Fibroblast of the conjunctiva (primary cell): Measurements from ENCODE around the gene CHKB.

Experiments
- DNase-seq: peaks from one replicate; pipeline ENCODE4 v3.0.0-alpha.2; 2010; ENCODE audit warnings: low read depth

The CHKB gene

GRCh38 chr22:50572965-50573364, 9.7 kb downstream of the CHKB start:
- DNase-seq, result no peak

- DNase-seq, result no peak
Measured at GRCh38 chr22:50571264-50572175, 11.1 kb downstream of the CHKB start.

- no peak for DNase-seq
Measured at GRCh38 chr22:50570861-50571260, 11.8 kb downstream of the CHKB start.

GRCh38 chr22:50569896-50570535, 12.6 kb downstream of the CHKB start:
- no peak for DNase-seq

- no peak for DNase-seq
Measured at GRCh38 chr22:50569041-50569459, 13.6 kb downstream of the CHKB start.

GRCh38 chr22:50568626-50569025, 14.0 kb downstream of the CHKB start:
- no peak for DNase-seq

- DNase-seq, result no peak
Measured at GRCh38 chr22:50567721-50568252, 14.9 kb downstream of the CHKB start.

GRCh38 chr22:50564289-50564688, 18.4 kb downstream of the CHKB start:
- DNase-seq, result no peak

GRCh38 chr22:50563413-50564160, 19.1 kb downstream of the CHKB start:
- DNase-seq, result no peak

- DNase-seq, result peak; percentile 79
Measured at GRCh38 chr22:50562523-50563412, 19.9 kb downstream of the CHKB start, which contains the start of gene SYCE3. TSS of gene SYCE3 (minus strand) at chr22:50562919. CDS start at chr22:50556405, 6,514 bp downstream.

GRCh38 chr22:50561401-50562358, 21.0 kb downstream of the CHKB start:
- DNase-seq, result no peak

GRCh38 chr22:50560034-50560433, 22.6 kb downstream of the CHKB start:
- no peak for DNase-seq

- DNase-seq, result no peak
Measured at GRCh38 chr22:50556703-50557102, 25.9 kb downstream of the CHKB start.

GRCh38 chr22:50553310-50553709, 29.3 kb downstream of the CHKB start:
- no peak for DNase-seq

GRCh38 chr22:50551160-50551752, 31.4 kb downstream of the CHKB start:
- no peak for DNase-seq

- no peak for DNase-seq
Measured at GRCh38 chr22:50550395-50550794, 32.3 kb downstream of the CHKB start.

- DNase-seq, result no peak
Measured at GRCh38 chr22:50548921-50549790, 33.5 kb downstream of the CHKB start.

- DNase-seq, result no peak
Measured at GRCh38 chr22:50548040-50548920, 34.4 kb downstream of the CHKB start.
